Mucosa of descending colon (tissue), 3 donors: ENCODE results near the gene KRTAP4-6. TPM values are rescaled to one million over a fixed set of nuclear protein-coding genes. Genes with fewer than 3 reads are reported as not detected.

Source experiments
- ATAC-seq: fragments of 200-7000 bp; cut with Tn5 transposase; one replicate; pipeline ENCODE4 v1.9.1; 2020; ENCODE audit warnings: mild to moderate bottlenecking, moderate library complexity
- DNase-seq, 3 donors: peaks; one replicate each; pipeline ENCODE4 v3.0.0-alpha.2; 2020
- H3K36me3 ChIP-seq: fragments of 200-600 bp; one replicate; pipeline ENCODE4 v1.8.0; 2021; ENCODE audit warnings: low read depth, mild to moderate bottlenecking
- H3K4me1 ChIP-seq: fragments of 200-600 bp; one replicate; pipeline ENCODE4 v1.8.0; 2021; ENCODE audit warnings: low read depth, mild to moderate bottlenecking
- H3K4me3 ChIP-seq: fragments of 200-600 bp; one replicate; pipeline ENCODE4 v1.8.0; 2021; ENCODE audit warnings: mild to moderate bottlenecking
- H3K9me3 ChIP-seq: fragments of 200-600 bp; one replicate; pipeline ENCODE4 v1.8.0; 2021; ENCODE audit warnings: mild to moderate bottlenecking
- intact Hi-C, 2 donors: fragments of 100-400 bp; cut with DNase I in 1 of 2; cut with micrococcal nuclease in 1 of 2; formaldehyde crosslinking; loops; one replicate each; pipeline versions ENCODE4 v1.11.0 to v1.11.1; 2022; cut with DNase I, micrococcal nuclease
- total RNA-seq, 3 donors: library from RNA; stranded (reverse); fragmentation: NEBNext Ultra II Directional in 2 of 3; extraction: Animal tissue kit (Norgen Biotek cat#: 25700) in 2 of 3; gene quantifications; one replicate each; pipeline versions ENCODE4 v1.2.1 to v1.2.4, GENCODE V29; 2021 to 2023
- TF ChIP-seq, protein P1 (sequence below): fragments of 200-600 bp; IDR thresholded peaks from one replicate; pipeline ENCODE4 v1.8.0; 2022; ENCODE audit warnings: antibody characterized with exemption, mild to moderate bottlenecking
- donor health status: DM: no; HTN: no; CAD: no; lungs with moderate emphysema.
- donor health status: DM: no; HTN: no; CAD: no.
- donor health status: DM: no; HTN: yes; CAD: no.

The KRTAP4-6 gene
- total RNA-seq, 3 donors from 2014 or later = not detected

DNA sequence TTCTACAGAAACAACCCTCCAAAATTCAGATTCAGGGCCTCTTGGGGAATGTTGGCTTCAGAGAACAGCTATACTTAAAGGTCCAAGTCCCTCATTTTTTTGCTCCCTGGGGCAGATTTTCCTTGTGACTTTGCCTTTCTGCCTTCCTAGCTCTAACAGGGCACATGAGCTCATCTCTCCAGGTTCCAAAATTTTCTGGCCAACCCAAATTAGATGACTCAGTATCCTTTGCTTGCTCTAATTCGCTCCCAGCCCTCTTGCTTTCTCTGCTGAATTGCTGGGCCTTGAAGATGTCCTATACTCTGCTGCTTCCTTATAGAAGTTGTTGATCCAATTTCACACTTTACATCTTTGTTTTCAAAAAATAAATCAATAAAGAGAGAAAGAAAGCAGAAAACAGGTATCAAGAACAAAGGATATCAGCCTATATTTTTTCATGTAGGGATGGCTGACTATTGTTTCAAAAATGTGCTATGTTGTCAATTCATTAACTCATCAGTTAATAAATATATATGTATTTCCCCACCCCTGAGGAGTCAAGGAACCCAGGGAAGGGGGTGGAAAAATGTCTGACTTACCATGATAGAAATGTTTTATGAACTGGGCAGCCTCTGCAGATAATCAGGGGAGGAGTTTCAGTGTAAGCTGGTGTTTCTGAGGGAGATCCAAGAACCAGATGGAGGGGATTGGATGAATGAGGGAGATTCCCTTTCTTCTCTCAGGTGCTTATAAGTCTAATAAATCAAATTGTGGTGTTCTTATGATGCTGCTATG is 38.7 kb upstream of the KRTAP4-6 start:
- Histone ChIP-seq H3K4me1 (no peaks in the 10 kb centered on the region), H3K36me3 (no peaks in the 10 kb centered on the region), H3K4me3 (no peak overlapping the region), H3K9me3 (no peaks in the 10 kb centered on the region)
- ATAC-seq = no peak
- TF ChIP-seq, protein P1, sequence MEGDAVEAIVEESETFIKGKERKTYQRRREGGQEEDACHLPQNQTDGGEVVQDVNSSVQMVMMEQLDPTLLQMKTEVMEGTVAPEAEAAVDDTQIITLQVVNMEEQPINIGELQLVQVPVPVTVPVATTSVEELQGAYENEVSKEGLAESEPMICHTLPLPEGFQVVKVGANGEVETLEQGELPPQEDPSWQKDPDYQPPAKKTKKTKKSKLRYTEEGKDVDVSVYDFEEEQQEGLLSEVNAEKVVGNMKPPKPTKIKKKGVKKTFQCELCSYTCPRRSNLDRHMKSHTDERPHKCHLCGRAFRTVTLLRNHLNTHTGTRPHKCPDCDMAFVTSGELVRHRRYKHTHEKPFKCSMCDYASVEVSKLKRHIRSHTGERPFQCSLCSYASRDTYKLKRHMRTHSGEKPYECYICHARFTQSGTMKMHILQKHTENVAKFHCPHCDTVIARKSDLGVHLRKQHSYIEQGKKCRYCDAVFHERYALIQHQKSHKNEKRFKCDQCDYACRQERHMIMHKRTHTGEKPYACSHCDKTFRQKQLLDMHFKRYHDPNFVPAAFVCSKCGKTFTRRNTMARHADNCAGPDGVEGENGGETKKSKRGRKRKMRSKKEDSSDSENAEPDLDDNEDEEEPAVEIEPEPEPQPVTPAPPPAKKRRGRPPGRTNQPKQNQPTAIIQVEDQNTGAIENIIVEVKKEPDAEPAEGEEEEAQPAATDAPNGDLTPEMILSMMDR = no peak
- intact Hi-C loops = no loop called here
- DNase-seq = no peak

DNA sequence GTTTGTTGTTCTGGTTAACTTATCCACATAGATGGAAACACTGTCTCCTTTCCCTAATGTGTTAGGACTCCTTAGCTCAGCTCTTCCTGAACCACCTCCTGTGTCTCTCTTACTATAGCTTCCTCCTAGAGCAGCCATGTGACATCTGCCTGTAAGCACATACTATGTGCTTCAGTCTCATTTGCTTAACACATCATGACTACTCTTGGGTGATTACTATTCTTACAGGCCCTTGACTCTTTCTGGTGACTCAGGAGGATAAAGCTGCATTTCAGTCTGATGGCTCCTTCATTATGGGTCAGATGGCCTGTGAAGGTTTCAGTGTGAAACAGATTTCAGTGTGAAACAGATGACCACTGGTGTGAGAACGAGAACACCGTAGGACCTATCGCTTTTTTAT is 38.0 kb upstream of the KRTAP4-6 start:
- Histone ChIP-seq H3K36me3 (no peaks in the 10 kb centered on the region), H3K4me3 (no peak overlapping the region), H3K9me3 (no peaks in the 10 kb centered on the region), H3K4me1 (no peaks in the 10 kb centered on the region)
- DNase-seq (no peak), ATAC-seq (peak; percentile 11)
- intact Hi-C loops = no loop called here
- TF ChIP-seq, protein P1 = no peak

DNA sequence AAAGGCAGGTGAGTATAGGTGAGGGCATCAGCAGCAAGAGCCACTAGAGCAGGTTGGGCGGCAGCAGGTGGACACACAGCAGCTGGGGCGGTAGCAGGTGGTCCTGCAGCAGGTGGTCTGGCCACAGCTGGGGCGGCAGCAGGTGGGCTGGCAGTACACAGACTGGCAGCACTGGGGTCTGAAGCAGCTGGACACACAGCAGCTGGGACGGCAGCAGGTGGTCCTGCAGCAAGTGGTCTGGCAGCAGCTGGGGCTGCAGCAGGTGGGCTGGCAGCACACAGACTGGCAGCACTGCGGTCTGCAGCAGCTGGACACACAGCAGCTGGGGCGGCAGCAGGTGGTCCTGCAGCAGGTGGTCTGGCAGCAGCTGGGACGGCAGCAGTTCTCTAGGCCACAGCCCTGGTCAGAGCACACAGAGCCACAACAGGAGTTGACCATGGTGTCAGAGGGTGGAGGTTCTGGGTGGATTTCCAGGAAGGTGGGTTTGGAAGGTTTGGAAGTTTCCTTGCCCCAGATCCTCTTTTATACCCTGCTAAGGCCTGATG is 37.5 kb upstream of the KRTAP4-6 start, which contains the start of gene KRTAP4-2:
Gene KRTAP4-2, minus strand, starts transcription at position 495 of the 545 bp plus-strand sequence. Its CDS starts 57 bp downstream, at position 438.
- Histone ChIP-seq H3K4me1 (no peaks in the 10 kb centered on the region), H3K4me3 (no peak within 1 kb of the TSS), H3K36me3 (no peaks in the 10 kb centered on the region), H3K9me3 (no peaks in the 10 kb centered on the region)
- TF ChIP-seq, protein P1 = no peak
- ATAC-seq (no peak), DNase-seq (no peak)
- intact Hi-C loops = no loop called here

DNA sequence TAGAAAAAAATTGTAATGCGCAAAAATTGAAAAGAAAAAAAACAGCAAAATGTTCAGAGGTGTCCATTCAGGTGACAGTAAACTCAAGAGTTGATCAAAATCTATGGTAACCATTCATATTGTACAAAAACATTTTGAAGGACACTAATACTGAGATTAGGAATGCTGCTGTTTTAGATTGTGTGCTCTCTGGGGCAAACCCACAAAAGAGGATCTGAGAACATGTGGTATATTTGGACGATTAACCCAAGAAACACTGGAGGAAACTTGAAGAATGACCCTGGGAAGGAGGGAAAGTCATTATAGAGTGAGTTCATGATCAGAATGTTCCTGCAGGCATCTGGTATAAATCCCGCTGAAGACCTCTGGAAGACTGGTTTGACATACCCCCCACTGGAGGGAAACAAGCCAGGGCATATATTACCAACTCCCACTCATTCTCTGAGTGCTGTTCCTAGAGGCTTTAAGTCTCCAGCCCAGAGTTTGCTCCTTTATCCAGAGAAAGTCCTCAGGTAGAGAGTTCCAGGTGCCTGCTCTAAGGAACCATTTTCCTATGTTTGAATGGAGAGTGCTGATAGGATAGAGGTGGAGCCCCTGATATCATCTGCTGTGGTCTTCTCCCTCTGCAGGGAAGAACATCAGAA is 36.5 kb upstream of the KRTAP4-6 start:
- Histone ChIP-seq H3K9me3 (no peaks in the 10 kb centered on the region), H3K4me3 (no peak overlapping the region), H3K36me3 (no peaks in the 10 kb centered on the region), H3K4me1 (no peaks in the 10 kb centered on the region)
- TF ChIP-seq, protein P1 = no peak
- ATAC-seq (no peak), DNase-seq (no peak)
- intact Hi-C loops = no loop called here

DNA sequence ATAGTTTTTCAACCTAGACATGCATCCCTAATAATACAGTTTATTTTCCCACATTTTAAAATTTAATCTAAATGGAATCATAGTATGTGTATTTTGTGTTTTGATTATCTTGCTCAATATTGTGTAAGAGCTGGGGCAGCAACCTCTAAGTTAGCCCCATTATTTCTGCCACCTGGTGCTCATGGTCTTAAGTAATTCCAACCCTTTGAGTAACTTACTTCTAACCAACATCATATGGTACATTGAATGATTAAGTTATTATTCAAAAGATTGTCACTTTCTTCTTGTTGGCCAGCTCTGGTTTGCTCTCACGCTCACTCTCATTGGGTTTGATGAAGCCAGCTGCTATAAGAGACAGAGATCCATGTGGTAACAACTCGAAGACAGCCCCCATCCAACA is 31.5 kb upstream of the KRTAP4-6 start:
- H3K4me1 ChIP-seq = no peaks in the 10 kb centered on the region
- H3K36me3 ChIP-seq = no peaks in the 10 kb centered on the region
- TF ChIP-seq, protein P1 = no peak
- intact Hi-C loops = no loop called here
- no peak for ATAC-seq
- no peak overlapping the region for H3K4me3 ChIP-seq
- H3K9me3 ChIP-seq = no peaks in the 10 kb centered on the region
- no peak for DNase-seq
